Measurements from ENCODE around the gene SERPING1. TPM values are rescaled to one million over a fixed set of nuclear protein-coding genes. Genes with fewer than 3 reads are reported as not detected.
A peak's percentile ranks its signal among the peaks of the same experiment; 100 is the strongest.

Gene SERPING1
- total RNA-seq, 2 donors from 2014 or later, result 0.57 TPM; not detected in 1

GRCh38 chr11:57634311-57634710, 36.8 kb downstream of the SERPING1 start:
- Mint-ChIP-seq H3K27me3 (peaks cover 66% of the 10 kb centered on the region), H3K4me3 (no peak overlapping the region), H3K36me3 (ENCODE audit: low read depth) (peaks cover 20% of the 10 kb centered on the region), H3K27ac (no peak overlapping the region), H3K4me1 (peaks cover 10% of the 10 kb centered on the region)
- no peak for ATAC-seq
- no peaks in the 10 kb centered on the region for H3K9me3 ChIP-seq (ENCODE audit: control insufficient read depth, low read length, poor library complexity, severe bottlenecking)
- no peak for DNase-seq

- no peak overlapping the region for H3K27ac Mint-ChIP-seq
- peaks cover 60% of the 10 kb centered on the region for H3K27me3 Mint-ChIP-seq
- no peaks in the 10 kb centered on the region for H3K9me3 ChIP-seq (ENCODE audit: control insufficient read depth, low read length, poor library complexity, severe bottlenecking)
- ATAC-seq (no peak), DNase-seq (no peak)
- no peak overlapping the region for H3K4me3 Mint-ChIP-seq
- peaks cover 20% of the 10 kb centered on the region for H3K36me3 Mint-ChIP-seq (ENCODE audit: low read depth)
- H3K4me1 Mint-ChIP-seq, result peaks cover 10% of the 10 kb centered on the region
These were observed 37.8 kb downstream of the SERPING1 start for GRCh38 chr11:57635246-57635645.

- Mint-ChIP-seq H3K27ac (no peak overlapping the region), H3K4me3 (peak overlapping the region; percentile 89), H3K36me3 (ENCODE audit: low read depth) (peaks cover 11% of the 10 kb centered on the region), H3K4me1 (peaks cover 9% of the 10 kb centered on the region), H3K27me3 (peaks cover 40% of the 10 kb centered on the region)
- no peak for ATAC-seq
- no peak for DNase-seq
- H3K9me3 ChIP-seq (ENCODE audit: control insufficient read depth, low read length, poor library complexity, severe bottlenecking), result no peaks in the 10 kb centered on the region
These were observed 40.1 kb downstream of the SERPING1 start for GRCh38 chr11:57637626-57638004.

- DNase-seq, result no peak
- ATAC-seq, result peak; percentile 46
- no peaks in the 10 kb centered on the region for H3K9me3 ChIP-seq (ENCODE audit: control insufficient read depth, low read length, poor library complexity, severe bottlenecking)
- peaks cover 42% of the 10 kb centered on the region for H3K27me3 Mint-ChIP-seq
- peaks cover 11% of the 10 kb centered on the region for H3K36me3 Mint-ChIP-seq (ENCODE audit: low read depth)
- peak overlapping the region; percentile 89 for H3K4me3 Mint-ChIP-seq
- H3K27ac Mint-ChIP-seq, result peak overlapping the region; percentile 85
- peaks cover 9% of the 10 kb centered on the region for H3K4me1 Mint-ChIP-seq
These were observed 40.7 kb downstream of the SERPING1 start for GRCh38 chr11:57638005-57638781.

- Mint-ChIP-seq H3K4me3 (peak overlapping the region; percentile 89), H3K4me1 (peaks cover 9% of the 10 kb centered on the region)
- no peak for DNase-seq
These were observed 41.4 kb downstream of the SERPING1 start for GRCh38 chr11:57638811-57639320.

GRCh38 chr11:57639321-57640067, 42.0 kb downstream of the SERPING1 start:
- peak overlapping the region; percentile 89 for H3K4me3 Mint-ChIP-seq
- H3K27ac Mint-ChIP-seq, result peak overlapping the region; percentile 85

More at GRCh38 chr11:57638811-57639320, 41.4 kb downstream of the SERPING1 start:
- peaks cover 11% of the 10 kb centered on the region for H3K36me3 Mint-ChIP-seq (ENCODE audit: low read depth)
- peak; percentile 42 for ATAC-seq
- peak overlapping the region; percentile 85 for H3K27ac Mint-ChIP-seq
- H3K27me3 Mint-ChIP-seq, result peaks cover 42% of the 10 kb centered on the region
- H3K9me3 ChIP-seq (ENCODE audit: control insufficient read depth, low read length, poor library complexity, severe bottlenecking), result no peaks in the 10 kb centered on the region

GRCh38 chr11:57640068-57640800, 42.7 kb downstream of the SERPING1 start:
- Mint-ChIP-seq H3K27me3 (peaks cover 43% of the 10 kb centered on the region), H3K36me3 (ENCODE audit: low read depth) (peaks cover 4% of the 10 kb centered on the region), H3K27ac (no peak overlapping the region), H3K4me3 (peak overlapping the region; percentile 89), H3K4me1 (peaks cover 9% of the 10 kb centered on the region)
- no peaks in the 10 kb centered on the region for H3K9me3 ChIP-seq (ENCODE audit: control insufficient read depth, low read length, poor library complexity, severe bottlenecking)
- ATAC-seq, result no peak
- DNase-seq, result no peak

More at GRCh38 chr11:57639321-57640067, 42.0 kb downstream of the SERPING1 start:
- peaks cover 42% of the 10 kb centered on the region for H3K27me3 Mint-ChIP-seq
- H3K9me3 ChIP-seq (ENCODE audit: control insufficient read depth, low read length, poor library complexity, severe bottlenecking), result no peaks in the 10 kb centered on the region
- DNase-seq (no peak), ATAC-seq (peak; percentile 8)
- H3K4me1 Mint-ChIP-seq, result peaks cover 9% of the 10 kb centered on the region
- peaks cover 8% of the 10 kb centered on the region for H3K36me3 Mint-ChIP-seq (ENCODE audit: low read depth)

- DNase-seq (no peak), ATAC-seq (peak; percentile 37)
- Mint-ChIP-seq H3K27me3 (peaks cover 53% of the 10 kb centered on the region), H3K4me1 (peaks cover 9% of the 10 kb centered on the region), H3K36me3 (ENCODE audit: low read depth) (peaks cover 4% of the 10 kb centered on the region), H3K27ac (no peak overlapping the region), H3K4me3 (no peak overlapping the region)
- no peaks in the 10 kb centered on the region for H3K9me3 ChIP-seq (ENCODE audit: control insufficient read depth, low read length, poor library complexity, severe bottlenecking)
These were observed 43.7 kb downstream of the SERPING1 start for GRCh38 chr11:57641011-57641807.

- H3K4me1 Mint-ChIP-seq, result peaks cover 19% of the 10 kb centered on the region
These were observed 46.3 kb downstream of the SERPING1 start for GRCh38 chr11:57643802-57644201.

GRCh38 chr11:57644748-57645688, 47.5 kb downstream of the SERPING1 start:
- peaks cover 4% of the 10 kb centered on the region for H3K36me3 Mint-ChIP-seq (ENCODE audit: low read depth)
- H3K4me1 Mint-ChIP-seq, result peaks cover 27% of the 10 kb centered on the region
- no peak overlapping the region for H3K4me3 Mint-ChIP-seq
- H3K27me3 Mint-ChIP-seq, result peaks cover 66% of the 10 kb centered on the region
- H3K9me3 ChIP-seq (ENCODE audit: control insufficient read depth, low read length, poor library complexity, severe bottlenecking), result no peaks in the 10 kb centered on the region
- H3K27ac Mint-ChIP-seq, result peak overlapping the region; percentile 24
- peak; percentile 82 for ATAC-seq
- peak; percentile 61 to 83 (median 72) for DNase-seq

More at GRCh38 chr11:57643802-57644201, 46.3 kb downstream of the SERPING1 start:
- peaks cover 5% of the 10 kb centered on the region for H3K36me3 Mint-ChIP-seq (ENCODE audit: low read depth)
- DNase-seq (no peak), ATAC-seq (no peak)
- no peak overlapping the region for H3K4me3 Mint-ChIP-seq
- H3K27ac Mint-ChIP-seq, result no peak overlapping the region
- H3K9me3 ChIP-seq (ENCODE audit: control insufficient read depth, low read length, poor library complexity, severe bottlenecking), result no peaks in the 10 kb centered on the region
- H3K27me3 Mint-ChIP-seq, result peaks cover 63% of the 10 kb centered on the region

- Mint-ChIP-seq H3K27ac (peak overlapping the region; percentile 24), H3K27me3 (peaks cover 66% of the 10 kb centered on the region), H3K4me1 (peaks cover 28% of the 10 kb centered on the region), H3K36me3 (ENCODE audit: low read depth) (peaks cover 4% of the 10 kb centered on the region), H3K4me3 (no peak overlapping the region)
- DNase-seq (no peak), ATAC-seq (no peak)
- H3K9me3 ChIP-seq (ENCODE audit: control insufficient read depth, low read length, poor library complexity, severe bottlenecking), result no peaks in the 10 kb centered on the region
These were observed 48.2 kb downstream of the SERPING1 start for GRCh38 chr11:57645689-57646085.

All from T-helper 17 cell (primary cell).